HG03521 (cell line): ENCODE measurements around the gene RPS8.
"Not testable (repeated sequence)": the region's sequence is repeated elsewhere in the genome, so short reads cannot be mapped to it uniquely, and the experiment has no call there.

Source experiments
- ATAC-seq: cut with Tn5 transposase; IDR thresholded peaks from one replicate; pipeline ENCODE4 v1.9.1; 2021; ENCODE audit warnings: mild to moderate bottlenecking, moderate library complexity; ENCODE audit not compliant: unreplicated experiment

The RPS8 gene

DNA sequence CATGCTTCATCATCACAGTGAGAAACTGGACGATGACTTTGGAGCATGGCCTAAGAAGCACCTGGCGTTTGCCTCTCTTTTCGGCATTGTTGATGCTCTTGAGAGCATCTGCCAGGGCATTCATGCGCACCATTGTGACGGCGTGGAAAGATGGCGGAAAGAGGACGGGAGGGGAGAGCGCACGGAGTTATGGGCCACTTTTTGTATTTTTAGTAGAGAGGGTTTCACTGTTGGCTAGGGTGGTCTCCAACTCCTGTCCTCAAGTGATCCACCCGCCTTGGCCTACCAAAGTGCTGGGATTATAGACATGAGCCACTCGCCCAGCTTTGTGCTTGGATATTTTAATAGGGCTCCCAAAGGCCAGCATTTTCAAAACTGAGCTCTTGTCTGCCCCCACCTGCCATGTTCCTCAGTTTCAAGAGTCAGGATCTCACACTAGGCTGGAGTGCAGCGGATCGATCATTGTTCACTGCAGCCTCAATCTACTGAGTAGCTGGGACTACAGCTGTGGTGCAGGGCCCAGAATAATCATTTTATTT lies 5.3 kb downstream of the RPS8 start:
- no peak for ATAC-seq

DNA sequence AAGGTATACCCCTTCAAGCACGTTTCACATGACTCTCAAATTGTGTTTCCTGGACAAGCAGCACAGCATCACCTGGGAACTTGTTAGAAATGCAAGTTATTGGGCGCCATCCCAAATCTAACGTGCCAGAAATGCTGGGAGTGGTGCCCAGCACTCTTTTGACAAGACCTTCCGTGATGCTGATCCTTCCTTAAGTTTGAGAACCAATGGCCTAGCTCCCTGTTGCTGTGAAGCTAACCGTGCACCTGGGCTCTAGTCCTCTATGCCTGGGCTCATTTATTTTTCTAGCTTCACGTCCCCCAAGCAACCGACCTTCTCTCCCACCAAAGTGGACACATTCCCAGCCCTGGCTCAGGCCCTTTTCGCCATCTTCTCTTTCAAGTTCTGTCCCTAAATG lies 8.4 kb downstream of the RPS8 start:
- ATAC-seq, result no peak

DNA sequence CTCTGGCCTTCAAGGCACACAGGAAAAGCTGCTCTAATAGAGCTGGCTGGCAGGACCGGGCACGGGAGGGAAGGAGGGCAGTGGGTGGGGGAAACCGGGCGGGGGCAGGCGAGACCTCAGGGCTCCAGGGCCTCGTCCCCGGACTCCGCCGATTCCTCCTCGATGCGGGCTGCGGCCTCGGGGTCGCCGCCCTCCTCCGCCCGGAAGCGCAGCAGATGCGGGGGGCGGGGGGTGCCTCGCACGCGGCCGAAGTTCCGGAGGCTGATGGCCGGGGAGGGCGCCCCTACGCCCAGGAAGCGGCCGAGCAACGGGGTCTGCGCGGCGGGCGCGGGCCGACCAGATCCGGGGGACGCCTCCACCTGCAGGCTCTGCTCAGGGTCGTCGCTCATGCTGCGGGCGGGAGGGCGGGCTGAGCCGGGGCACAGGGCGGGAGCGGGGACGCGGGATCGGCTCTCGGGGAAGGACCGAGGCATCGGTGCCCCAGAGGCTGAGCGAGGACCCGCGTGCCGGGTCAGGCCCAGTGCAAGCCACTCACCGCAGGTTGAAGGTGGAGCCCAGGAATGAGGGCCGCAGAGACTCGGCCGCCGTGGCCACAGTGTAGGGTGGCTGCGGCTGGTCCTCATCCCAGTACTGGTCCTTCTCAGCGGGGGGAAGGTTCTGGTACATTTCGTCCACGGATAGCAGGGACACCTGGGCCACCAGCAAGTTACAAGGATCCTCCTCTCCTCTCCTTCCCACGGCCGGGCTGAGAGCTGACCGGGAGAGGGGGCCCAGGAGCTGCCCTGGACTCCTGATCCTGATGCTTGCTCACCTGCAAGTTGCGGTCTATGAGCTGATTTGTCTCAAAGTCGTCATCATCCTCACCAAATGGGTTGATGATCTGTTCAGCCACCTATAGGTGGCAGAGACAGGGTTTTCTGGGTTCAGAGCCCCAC lies 9.0 kb downstream of the RPS8 start:
- ATAC-seq, result no peak

DNA sequence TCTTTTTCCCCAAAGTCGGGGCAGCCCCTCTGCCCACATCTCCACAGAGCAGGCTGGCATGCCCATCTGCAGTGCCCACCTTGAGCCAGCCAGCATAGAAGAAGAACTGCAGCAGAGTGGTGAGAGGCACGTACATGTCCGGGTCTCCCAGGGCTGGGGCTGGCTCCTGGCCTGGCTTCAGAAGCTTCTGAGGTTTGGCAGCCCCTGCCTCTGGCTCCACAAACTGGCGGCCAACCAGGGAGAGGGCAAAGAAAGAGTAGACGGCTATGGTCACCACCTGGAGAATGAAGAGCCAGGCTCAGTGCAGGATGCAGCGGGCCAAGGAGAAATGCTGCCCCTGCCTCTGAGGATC lies 9.7 kb downstream of the RPS8 start:
- no peak for ATAC-seq

DNA sequence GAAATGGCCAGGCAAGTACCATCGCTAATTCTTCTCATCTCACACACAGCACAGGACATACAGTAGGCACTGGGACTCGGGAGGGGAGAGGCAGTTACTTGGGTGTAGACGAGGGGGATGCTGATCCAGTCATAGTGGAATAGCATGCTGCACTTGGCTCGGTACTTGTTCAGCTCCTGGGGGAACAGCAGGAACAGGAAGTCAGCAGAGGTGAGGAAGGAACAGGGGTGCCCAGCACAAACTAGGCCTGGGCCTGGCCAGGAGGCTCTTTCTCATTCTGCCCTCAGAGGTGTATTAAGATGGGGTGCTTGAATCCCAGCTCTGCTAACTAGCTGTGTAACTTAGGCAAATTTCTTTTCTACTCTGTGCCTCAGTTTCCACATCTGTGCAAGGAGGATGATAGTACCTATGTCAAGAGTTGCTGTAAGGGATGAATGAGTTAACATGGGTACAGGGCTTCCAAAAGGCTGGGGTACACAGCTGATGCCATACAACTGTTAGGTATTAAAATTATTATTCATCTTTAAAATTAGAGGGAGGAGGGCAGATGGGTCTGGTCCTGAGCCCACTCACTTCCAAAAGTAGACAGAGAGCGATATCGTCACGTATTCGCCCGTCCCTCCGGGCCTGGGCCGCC lies 10.3 kb downstream of the RPS8 start:
- no peak for ATAC-seq

DNA sequence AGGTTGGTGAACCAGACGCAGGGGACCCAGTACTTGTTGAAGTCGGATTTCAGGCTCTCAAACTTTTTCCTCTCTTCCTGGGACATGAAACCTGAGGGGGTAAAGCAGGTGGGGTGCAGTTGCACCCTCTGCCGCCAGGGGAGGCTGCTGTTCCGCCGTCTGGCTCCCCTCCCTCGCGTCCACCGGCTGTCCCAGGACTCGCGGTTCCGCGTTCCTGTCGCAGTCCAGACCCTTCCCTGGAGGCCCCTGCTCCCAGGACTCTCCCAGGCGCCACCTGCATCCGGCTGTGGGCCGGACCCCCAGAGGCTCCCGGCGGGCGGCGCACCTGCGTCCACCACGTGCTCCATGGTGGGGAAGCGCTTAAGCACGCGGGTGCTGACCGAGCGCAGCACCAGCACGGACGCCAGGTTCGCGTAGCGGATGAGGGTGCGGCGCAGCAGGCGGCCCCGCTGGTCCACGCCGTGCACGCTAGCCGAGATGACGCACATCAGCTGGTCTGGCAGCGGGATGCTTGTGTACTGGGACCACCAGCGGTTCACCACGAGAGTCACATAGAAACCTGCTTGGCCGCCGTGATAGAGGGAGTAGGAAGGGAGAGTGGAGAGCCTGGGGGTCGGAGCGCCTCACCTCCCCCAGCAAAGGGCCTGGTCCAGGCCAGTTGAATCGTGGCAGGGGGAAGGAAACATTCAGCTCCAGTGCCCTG lies 10.9 kb downstream of the RPS8 start:
- peak; percentile 36 for ATAC-seq

DNA sequence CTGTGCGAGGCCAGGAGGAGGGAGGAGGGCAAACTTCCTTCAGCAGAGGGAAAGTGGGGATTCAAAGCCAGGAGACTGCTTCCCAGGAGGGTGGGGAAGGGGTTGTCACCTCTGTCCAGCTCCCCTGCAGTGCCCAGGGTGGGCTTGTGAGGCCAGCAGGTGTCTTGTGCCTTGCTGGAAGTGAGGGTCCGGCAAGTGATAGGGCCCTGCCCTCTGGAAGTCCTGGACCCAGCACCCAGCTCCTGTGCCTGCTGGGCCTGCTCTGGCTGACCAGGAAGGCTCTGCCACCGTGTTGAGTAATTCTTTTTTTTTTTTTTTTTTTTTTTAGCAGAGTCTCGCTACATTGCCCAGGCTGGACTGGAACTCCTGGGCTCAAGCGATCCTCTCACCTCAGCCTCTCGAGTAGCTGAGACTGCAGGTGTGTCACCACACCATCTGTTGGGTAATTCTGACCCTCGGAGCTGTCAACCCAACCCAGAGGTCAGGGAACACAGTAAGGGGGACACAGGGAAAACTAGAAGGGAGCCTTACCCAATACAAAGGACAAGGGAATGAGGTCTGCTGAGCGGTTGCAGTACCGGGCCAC lies 11.6 kb downstream of the RPS8 start:
- no peak for ATAC-seq

DNA sequence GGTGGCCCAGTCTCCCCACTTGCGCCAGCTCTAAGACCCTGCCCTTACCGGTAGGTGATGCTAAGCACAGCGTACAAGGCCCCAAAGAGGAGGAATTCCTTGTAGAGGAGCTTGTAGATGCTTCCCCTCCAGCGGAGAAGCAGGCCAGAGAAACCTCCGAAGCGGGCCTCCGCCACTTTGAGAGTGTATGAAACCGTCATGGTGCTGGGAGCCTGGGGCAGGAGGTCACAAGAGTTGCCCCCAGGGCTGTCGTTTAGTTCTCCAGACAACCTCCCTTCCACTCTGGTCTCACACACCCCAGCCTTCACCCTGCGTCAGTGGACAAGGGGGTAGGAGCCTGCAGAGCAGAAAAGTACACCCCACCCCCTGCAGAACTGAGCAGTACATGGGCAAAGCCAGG lies 12.2 kb downstream of the RPS8 start:
- ATAC-seq, result no peak

DNA sequence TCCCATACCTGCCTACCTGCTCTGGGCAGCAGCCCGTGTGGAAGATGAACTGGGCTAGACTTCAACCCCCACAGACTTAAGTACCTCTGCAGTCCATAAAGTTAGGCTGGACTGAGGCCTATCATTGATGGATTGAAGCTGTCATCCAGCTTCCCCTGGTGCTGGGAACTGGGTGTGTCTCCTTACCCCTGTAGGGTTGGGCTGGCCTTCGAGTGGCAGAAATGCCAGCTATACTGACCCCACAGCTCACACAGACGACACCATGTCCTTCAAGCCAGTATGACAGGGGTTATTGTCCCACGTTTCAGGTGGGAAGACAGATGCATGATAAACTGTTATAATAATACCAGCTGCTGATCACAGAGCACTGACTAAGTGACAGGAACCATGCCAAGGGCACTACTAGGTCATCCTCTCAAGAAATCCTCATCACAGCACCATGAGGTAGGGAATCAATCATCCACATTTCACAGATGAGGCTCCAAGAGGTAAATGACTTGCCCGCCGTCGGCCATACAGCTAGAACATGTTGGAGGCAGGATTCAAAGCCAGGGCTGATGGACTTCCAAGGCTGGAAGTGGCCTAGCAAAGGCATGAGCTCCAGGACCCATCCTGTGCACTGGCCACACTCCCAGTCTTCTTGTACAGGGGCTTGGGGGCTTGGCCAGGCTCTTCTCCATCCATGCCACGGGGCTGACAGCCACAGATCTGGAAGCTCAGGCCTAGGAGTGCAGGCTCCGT lies 12.9 kb downstream of the RPS8 start, which contains the start of gene BEST4:
BEST4 (minus strand) TSS at position 51 of the 741 bp plus-strand sequence. CDS start 465 bp downstream, outside the sequence.
- no peak for ATAC-seq

DNA sequence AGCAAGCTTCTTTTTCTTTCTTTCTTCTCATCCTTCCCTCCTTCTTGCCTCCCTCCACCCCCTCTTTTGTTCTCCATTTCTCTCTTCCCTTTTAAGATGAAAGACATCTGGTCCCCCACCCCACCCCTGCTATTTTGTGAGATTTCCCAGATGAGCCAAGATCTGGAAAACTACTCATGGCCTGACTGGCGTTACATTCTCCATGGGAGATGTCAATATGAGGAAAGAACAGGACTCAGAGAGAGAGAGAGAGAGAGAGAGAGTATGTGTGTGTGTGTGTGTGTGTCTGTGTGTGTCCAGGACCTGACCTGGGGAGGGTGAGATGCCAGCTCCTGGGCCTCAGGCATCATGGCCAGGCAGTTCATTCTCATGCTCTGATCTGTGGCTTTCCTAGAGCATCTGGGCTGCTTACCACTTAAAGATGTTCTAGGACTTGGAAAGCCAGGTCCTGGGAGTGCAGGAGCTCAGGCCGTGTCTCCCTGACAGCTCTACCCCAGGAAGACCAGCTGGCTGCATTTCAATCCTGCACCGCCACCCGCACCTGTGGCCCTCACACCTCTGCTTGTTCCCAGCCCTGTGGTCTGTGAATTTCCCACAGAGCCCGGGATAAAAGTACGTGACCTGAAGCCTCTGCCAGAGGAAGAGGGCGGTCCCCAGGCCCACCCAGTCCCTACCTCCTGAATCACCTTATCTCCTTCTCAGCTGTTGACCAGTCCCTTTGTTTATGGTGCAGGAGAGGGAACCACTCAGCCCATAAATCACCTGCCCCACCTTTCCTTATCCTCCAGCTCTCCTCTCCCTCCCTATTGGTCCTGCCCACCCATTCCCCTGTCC lies 15.8 kb downstream of the RPS8 start:
- ATAC-seq, result no peak

DNA sequence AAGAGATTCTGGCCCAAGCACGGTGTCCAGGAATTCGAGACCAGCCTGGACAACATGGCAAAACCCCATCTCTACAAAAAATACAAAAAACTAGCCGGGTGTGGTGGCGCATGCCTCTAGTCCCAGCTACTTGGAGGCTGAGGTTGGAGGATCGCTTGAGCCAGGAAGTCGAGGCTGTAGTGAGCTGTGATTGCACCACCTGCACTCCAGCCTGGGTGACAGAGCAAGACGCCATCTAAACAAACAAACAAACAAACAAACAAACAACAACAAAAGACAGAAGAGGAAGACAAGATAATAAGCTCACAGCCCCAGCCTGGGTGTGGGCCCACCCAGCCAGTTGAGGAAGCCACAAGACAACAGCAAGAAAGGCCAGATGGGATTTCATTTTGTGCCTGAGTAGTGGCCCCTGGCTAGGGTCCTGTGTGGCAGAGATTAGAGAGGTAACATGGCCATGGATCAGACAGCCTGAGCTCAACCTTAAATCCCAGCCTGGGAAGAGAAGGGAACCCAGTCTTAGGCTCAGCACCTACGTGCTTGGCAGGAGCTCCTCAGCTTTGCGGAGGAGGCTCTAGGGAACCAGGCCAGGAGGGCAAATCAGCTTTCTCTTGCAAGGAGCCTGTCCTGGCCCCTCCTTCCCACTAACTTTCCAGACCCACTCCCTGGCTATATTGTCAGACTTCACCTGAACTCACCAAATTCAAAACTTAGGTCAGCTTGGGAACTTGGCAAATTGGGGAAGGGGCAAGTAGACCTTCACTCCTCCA lies 17.6 kb downstream of the RPS8 start:
- no peak for ATAC-seq

DNA sequence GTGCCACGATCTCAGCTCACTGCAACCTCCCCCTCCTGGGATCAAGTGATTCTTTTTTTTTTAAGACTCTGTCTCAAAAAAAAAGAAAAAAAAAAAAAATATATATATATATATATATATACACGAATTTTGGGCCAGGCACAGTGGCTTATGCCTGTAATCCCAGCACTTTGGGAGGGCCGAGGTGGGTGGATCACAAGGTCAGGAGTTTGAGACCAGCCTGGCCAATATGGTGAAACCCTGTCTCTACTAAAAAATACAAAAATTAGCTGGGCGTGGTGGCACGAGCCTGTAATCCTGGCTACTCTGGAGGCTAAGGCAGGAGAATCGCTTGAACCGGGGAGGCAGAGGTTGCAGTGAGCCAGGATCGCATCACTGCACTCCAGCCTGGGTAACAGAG lies 22.5 kb downstream of the RPS8 start:
- ATAC-seq, result not testable (repeated sequence)

DNA sequence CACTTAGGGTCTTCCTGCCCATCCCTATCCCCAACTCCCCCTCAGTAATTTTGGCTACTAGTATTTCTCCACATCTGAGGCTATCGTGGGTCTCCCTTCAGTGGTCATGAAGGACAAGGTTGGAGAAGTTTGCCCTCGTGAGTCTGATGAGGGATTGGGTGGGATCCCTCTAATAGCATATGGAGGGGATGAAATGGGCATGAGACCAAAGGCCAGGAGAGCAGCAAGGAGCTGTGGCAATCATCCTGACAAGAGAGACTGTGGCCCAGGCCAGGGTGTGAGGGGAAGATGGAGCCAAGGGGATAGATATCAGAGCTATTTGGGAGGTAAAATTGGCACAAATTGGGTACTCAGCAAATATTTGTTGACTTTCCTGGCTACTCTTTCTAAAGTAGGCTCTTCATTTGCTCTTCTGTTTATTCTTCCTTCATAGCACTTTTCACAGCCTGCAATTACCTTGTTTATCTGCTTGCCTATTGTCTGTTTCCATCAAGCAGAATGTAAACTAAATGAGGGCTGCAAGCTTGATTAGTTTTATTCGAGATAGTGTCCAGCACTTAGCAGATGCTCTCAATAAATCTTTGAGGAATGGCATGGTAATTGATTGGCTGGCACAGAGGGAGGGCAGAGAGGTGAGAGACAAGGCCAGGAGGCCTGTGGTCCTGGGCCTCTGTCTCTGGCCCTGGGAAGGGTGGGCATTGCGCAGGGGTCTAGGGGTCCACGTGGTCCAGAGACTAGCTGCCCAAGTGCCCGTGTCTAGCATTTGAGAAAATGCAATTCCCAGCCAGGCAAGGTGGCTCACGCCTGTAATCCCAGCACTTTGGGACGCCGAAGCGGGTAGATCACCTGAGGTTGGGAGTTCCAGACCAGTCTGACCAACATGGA lies 23.4 kb downstream of the RPS8 start:
- no peak for ATAC-seq

DNA sequence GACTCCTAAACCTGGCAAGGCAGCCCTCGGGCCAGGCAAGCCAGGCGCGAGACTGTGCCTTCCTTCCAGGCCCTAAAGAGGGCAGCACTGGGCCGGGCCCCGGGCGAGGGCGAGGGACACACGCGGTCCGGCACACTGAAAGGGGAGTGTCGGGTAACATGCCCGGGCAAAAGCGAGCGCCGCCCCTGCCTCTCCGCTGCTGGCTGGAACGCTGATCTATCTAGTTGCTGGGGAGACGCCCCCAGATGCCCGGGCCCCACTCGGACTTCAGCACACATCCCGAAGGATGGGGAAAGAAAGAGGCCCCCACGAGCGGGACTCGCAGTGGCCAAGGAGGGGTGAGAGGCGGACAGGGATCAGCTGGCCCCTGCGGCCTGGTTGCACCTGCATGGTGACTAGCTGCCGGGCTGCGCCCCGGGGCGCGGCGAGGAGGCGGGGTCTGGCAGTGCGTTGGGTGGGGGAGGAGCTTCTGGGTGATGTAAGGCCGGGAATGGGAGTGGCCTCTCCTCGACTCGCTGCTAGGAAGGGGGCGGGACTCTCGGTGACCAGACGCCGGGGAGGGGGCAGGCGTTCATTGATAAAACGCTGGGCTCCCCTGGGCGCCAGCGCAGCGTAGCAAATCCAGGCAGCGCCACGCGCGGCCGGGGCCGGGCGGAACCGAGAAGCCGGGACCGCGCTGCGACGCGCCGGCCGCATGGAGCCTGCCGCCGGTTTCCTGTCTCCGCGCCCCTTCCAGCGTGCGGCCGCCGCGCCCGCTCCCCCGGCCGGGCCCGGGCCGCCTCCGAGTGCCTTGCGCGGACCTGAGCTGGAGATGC lies 24.6 kb downstream of the RPS8 start, which contains the start of gene PLK3:
PLK3 (plus strand) TSS at position 608 of the 815 bp plus-strand sequence; CDS start at position 695, 87 bp downstream.
- peak; percentile 82 for ATAC-seq

DNA sequence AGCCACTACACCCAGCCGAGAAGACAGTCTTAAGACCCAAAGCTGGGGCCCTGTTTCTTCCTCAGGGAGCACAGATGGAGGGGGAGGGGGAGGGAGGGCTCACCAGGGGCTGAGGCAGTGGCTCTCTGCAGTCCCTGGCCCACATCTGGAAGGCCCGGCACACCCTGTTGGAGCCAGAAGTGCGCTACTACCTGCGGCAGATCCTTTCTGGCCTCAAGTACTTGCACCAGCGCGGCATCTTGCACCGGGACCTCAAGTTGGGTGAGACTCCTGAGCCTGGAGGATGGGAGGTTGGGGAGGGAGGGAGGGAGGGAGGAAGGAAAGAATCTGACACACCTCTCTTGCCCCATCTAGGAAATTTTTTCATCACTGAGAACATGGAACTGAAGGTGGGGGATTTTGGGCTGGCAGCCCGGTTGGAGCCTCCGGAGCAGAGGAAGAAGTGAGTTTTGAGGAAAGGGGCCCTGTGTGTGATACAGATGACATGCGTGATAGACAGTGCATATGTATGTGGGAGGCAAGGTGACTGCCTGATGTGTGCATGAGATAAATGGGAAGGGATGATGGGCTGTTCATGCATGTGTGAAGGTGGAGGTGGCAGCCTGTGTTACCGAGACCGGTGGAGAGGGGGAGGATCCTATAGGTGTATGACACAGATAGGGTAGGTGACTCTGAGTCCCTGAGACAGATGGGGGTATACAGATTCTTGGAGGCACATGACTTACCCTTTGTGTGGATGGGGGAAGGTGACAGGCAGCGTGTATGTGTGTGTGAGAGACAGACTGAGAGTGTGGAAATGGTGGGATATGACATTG lies 26.4 kb downstream of the RPS8 start:
- no peak for ATAC-seq
